ENCODE results near the gene TP53. TPM values are rescaled to one million over a fixed set of nuclear protein-coding genes. Genes with fewer than 3 reads are reported as not detected.

The TP53 gene
- total and polyA plus RNA-seq, 7 experiments from 2014 or later: 30.9 to 226 (median 59.1) TPM

- Histone ChIP-seq H3K27me3 (ENCODE audit: control insufficient read depth in 2 of 2, insufficient read depth in 2 of 2, low read length in 2 of 2) (peaks cover 0 to 21% of the 10 kb centered on the region in 2 donors), H3K4me1 (ENCODE audit: control insufficient read depth in 2 of 2, insufficient read depth in 2 of 2, low read length in 2 of 2) (peaks cover 0 to 7% of the 10 kb centered on the region in 2 donors), H3K4me3 (ENCODE audit: low read length) (no peak overlapping the region), H3K9me3 (ENCODE audit: control insufficient read depth in 2 of 3, low read length in 3 of 3) (no peaks in the 10 kb centered on the region), H3K36me3 (ENCODE audit: control insufficient read depth in 2 of 3, insufficient read depth in 3 of 3, low read length in 3 of 3) (peaks cover 0 to 25% (median 0%) of the 10 kb centered on the region in 3 experiments), H3K27ac (ENCODE audit: low read depth, low read length) (no peak overlapping the region)
- ChIA-PET POLR2A (interaction anchor here (0.6 to 0.7 kb wide), 2 partner anchors 397 to 554 kb away, joined by 3 read pairs; no protein-coding TSS in a partner anchor), CTCF (interaction anchor here (0.7 kb wide), 1 partner anchor 1101 kb away, joined by 3 read pairs; no protein-coding TSS in a partner anchor)
- Mint-ChIP-seq H3K27me3 (peaks cover 32 to 63% (median 41%) of the 10 kb centered on the region in 5 donors), H3K27ac (no peak overlapping the region), H3K4me3 (no peak overlapping the region), H3K4me1 (peaks cover 0 to 22% (median 17%) of the 10 kb centered on the region in 7 donors), H3K9me3 (no peaks in the 10 kb centered on the region), H3K36me3 (peaks cover 5 to 39% (median 17%) of the 10 kb centered on the region in 5 donors)
- no peak for ATAC-seq
- no peak for DNase-seq
- intact Hi-C loops (cut with micrococcal nuclease): no loop called here
These were observed 15.5 kb upstream of the TP53 start for GRCh38 chr17:7702776-7703175.

- no peak for ATAC-seq
- peaks cover 0 to 21% (median 17%) of the 10 kb centered on the region in 7 donors for H3K4me1 Mint-ChIP-seq
- no peak overlapping the region for H3K27ac Mint-ChIP-seq
- H3K27me3 Mint-ChIP-seq: peaks cover 22 to 52% (median 31%) of the 10 kb centered on the region in 5 donors
- Histone ChIP-seq H3K4me1 (ENCODE audit: control insufficient read depth in 2 of 2, insufficient read depth in 2 of 2, low read length in 2 of 2) (peaks cover 0 to 7% of the 10 kb centered on the region in 2 donors), H3K27ac (ENCODE audit: low read depth, low read length) (no peak overlapping the region), H3K36me3 (ENCODE audit: control insufficient read depth in 2 of 3, insufficient read depth in 3 of 3, low read length in 3 of 3) (peaks cover 0 to 25% (median 0%) of the 10 kb centered on the region in 3 experiments), H3K27me3 (ENCODE audit: control insufficient read depth in 2 of 2, insufficient read depth in 2 of 2, low read length in 2 of 2) (peaks cover 0 to 21% of the 10 kb centered on the region in 2 donors), H3K9me3 (ENCODE audit: control insufficient read depth in 2 of 3, low read length in 3 of 3) (no peaks in the 10 kb centered on the region), H3K4me3 (ENCODE audit: low read length) (no peak overlapping the region)
- POLR2A ChIA-PET: no interaction called here
- CTCF ChIA-PET: interaction anchor here (0.9 kb wide), 1 partner anchor 14 kb away, joined by 4 read pairs; the partner anchor contains the start of gene TP53
- intact Hi-C loops (cut with micrococcal nuclease): no loop called here
- no peak for DNase-seq
- H3K4me3 Mint-ChIP-seq: no peak overlapping the region
- peaks cover 7 to 41% (median 20%) of the 10 kb centered on the region in 5 donors for H3K36me3 Mint-ChIP-seq
- no peaks in the 10 kb centered on the region for H3K9me3 Mint-ChIP-seq
These were observed 14.4 kb upstream of the TP53 start for GRCh38 chr17:7701681-7702080.

- DNase-seq: no peak
- peaks cover 0 to 17% (median 13%) of the 10 kb centered on the region in 7 donors for H3K4me1 Mint-ChIP-seq
- H3K4me3 ChIP-seq (ENCODE audit: low read length): no peak overlapping the region
- no peak for ATAC-seq
- H3K4me1 ChIP-seq (ENCODE audit: control insufficient read depth in 2 of 2, insufficient read depth in 2 of 2, low read length in 2 of 2): peaks cover 0 to 7% of the 10 kb centered on the region in 2 donors
- peaks cover 0 to 13% of the 10 kb centered on the region in 2 donors for H3K27me3 ChIP-seq (ENCODE audit: control insufficient read depth in 2 of 2, insufficient read depth in 2 of 2, low read length in 2 of 2)
- CTCF ChIA-PET: interaction anchor here (1.1 kb wide), 1 partner anchor 13 kb away, joined by 5 read pairs; the partner anchor contains the start of gene TP53
- H3K27ac Mint-ChIP-seq: no peak overlapping the region
- H3K36me3 Mint-ChIP-seq: peaks cover 14 to 51% (median 30%) of the 10 kb centered on the region in 5 donors
- no peak overlapping the region for H3K27ac ChIP-seq (ENCODE audit: low read depth, low read length)
- intact Hi-C loops (cut with micrococcal nuclease): no loop called here
- no peak overlapping the region for H3K4me3 Mint-ChIP-seq
- peaks cover 0 to 4% (median 0%) of the 10 kb centered on the region in 11 donors for H3K9me3 Mint-ChIP-seq
- peaks cover 0 to 31% (median 0%) of the 10 kb centered on the region in 3 experiments for H3K36me3 ChIP-seq (ENCODE audit: control insufficient read depth in 2 of 3, insufficient read depth in 3 of 3, low read length in 3 of 3)
- no peaks in the 10 kb centered on the region for H3K9me3 ChIP-seq (ENCODE audit: control insufficient read depth in 2 of 3, low read length in 3 of 3)
- POLR2A ChIA-PET: no interaction called here
- peaks cover 10 to 40% (median 19%) of the 10 kb centered on the region in 5 donors for H3K27me3 Mint-ChIP-seq
These were observed 13.2 kb upstream of the TP53 start for GRCh38 chr17:7700510-7700909.

GRCh38 chr17:7697828-7698588, 10.7 kb upstream of the TP53 start:
- Mint-ChIP-seq H3K4me3 (no peak overlapping the region), H3K9me3 (peaks cover 0 to 4% (median 0%) of the 10 kb centered on the region in 11 donors), H3K27ac (no peak overlapping the region), H3K27me3 (peaks cover 0 to 22% (median 3%) of the 10 kb centered on the region in 5 donors), H3K36me3 (peaks cover 17 to 55% (median 40%) of the 10 kb centered on the region in 5 donors), H3K4me1 (peaks cover 0 to 5% (median 0%) of the 10 kb centered on the region in 7 donors)
- H3K4me1 ChIP-seq (ENCODE audit: control insufficient read depth in 2 of 2, insufficient read depth in 2 of 2, low read length in 2 of 2): no peaks in the 10 kb centered on the region
- H3K9me3 ChIP-seq (ENCODE audit: control insufficient read depth in 2 of 3, low read length in 3 of 3): no peaks in the 10 kb centered on the region
- ATAC-seq (no peak), DNase-seq (no peak)
- H3K36me3 ChIP-seq (ENCODE audit: control insufficient read depth in 2 of 3, insufficient read depth in 3 of 3, low read length in 3 of 3): peaks cover 0 to 38% (median 0%) of the 10 kb centered on the region in 3 experiments
- no peak overlapping the region for H3K27ac ChIP-seq (ENCODE audit: low read depth, low read length)
- ChIA-PET CTCF (no interaction called here), POLR2A (no interaction called here)
- intact Hi-C loops (cut with micrococcal nuclease): no loop called here
- H3K4me3 ChIP-seq (ENCODE audit: low read length): no peak overlapping the region
- H3K27me3 ChIP-seq (ENCODE audit: control insufficient read depth in 2 of 2, insufficient read depth in 2 of 2, low read length in 2 of 2): peaks cover 0 to 3% of the 10 kb centered on the region in 2 donors

DNA sequence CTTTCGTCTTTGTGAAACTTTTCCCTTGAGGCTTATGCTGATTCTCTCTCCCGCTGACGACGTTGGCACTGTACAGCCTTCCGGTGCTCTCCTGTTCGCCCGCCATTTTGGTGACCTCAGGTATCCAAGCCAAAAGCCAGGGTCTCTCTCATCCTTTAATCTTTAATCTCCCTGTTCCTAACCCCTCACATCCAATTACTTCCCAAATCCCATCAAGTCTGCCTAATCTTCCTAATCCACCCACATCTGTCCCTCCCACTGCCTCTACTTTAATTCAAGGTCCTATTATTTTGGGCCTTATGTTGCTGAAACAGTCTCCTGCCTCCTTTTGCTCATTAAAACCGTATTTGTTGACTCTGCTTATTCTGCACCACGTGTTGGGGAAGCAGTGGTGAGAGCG, 8.3 kb upstream of the TP53 start:
- Histone ChIP-seq H3K27ac (ENCODE audit: low read depth, low read length) (no peak overlapping the region), H3K4me1 (ENCODE audit: control insufficient read depth in 2 of 2, insufficient read depth in 2 of 2, low read length in 2 of 2) (no peaks in the 10 kb centered on the region), H3K4me3 (ENCODE audit: low read length) (no peak overlapping the region), H3K9me3 (ENCODE audit: control insufficient read depth in 2 of 3, low read length in 3 of 3) (no peaks in the 10 kb centered on the region), H3K36me3 (ENCODE audit: control insufficient read depth in 2 of 3, insufficient read depth in 3 of 3, low read length in 3 of 3) (peaks cover 0 to 17% (median 0%) of the 10 kb centered on the region in 3 experiments), H3K27me3 (ENCODE audit: control insufficient read depth in 2 of 2, insufficient read depth in 2 of 2, low read length in 2 of 2) (no peaks in the 10 kb centered on the region)
- peaks cover 8 to 39% (median 36%) of the 10 kb centered on the region in 5 donors for H3K36me3 Mint-ChIP-seq
- ChIA-PET POLR2A (no interaction called here), CTCF (no interaction called here)
- H3K27ac Mint-ChIP-seq: no peak overlapping the region
- H3K27me3 Mint-ChIP-seq: peaks cover 0 to 2% (median 0%) of the 10 kb centered on the region in 5 donors
- intact Hi-C loops (cut with micrococcal nuclease): no loop called here
- ATAC-seq (no peak), DNase-seq (no peak)
- H3K4me3 Mint-ChIP-seq: no peak overlapping the region
- H3K4me1 Mint-ChIP-seq: peaks cover 0 to 6% (median 0%) of the 10 kb centered on the region in 7 donors
- peaks cover 0 to 4% (median 0%) of the 10 kb centered on the region in 11 donors for H3K9me3 Mint-ChIP-seq

DNA sequence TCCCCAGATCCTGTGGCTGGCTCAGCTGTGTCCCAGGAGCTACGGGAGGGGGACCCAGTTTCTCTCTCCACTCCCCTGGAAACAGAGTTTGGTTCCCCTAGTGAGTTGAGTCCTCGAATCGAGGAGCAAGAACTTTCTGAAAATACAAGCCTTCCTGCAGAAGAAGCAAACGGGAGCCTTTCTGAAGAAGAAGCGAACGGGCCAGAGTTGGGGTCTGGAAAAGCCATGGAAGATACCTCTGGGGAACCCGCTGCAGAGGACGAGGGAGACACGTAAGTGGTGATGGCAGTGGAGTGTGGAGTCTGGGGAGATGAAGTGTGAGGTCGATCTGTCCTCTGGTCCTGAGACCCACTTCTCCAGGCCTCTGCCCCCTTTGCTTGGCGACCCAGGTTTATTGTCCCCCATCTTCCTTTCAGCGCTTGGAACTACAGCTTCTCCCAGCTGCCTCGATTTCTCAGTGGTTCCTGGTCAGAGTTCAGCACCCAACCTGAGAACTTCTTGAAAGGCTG, 1.6 kb upstream of the TP53 start:
- H3K9me3 ChIP-seq (ENCODE audit: control insufficient read depth in 2 of 3, low read length in 3 of 3): no peaks in the 10 kb centered on the region
- H3K27me3 ChIP-seq (ENCODE audit: control insufficient read depth in 2 of 2, insufficient read depth in 2 of 2, low read length in 2 of 2): no peaks in the 10 kb centered on the region
- Mint-ChIP-seq H3K4me3 (peak overlapping the region; percentile 95 to 99 (median 97)), H3K27ac (peak overlapping the region; percentile 15 to 100 (median 100)), H3K36me3 (peaks cover 3 to 28% (median 14%) of the 10 kb centered on the region in 5 donors), H3K27me3 (no peaks in the 10 kb centered on the region), H3K4me1 (peaks cover 30 to 45% (median 37%) of the 10 kb centered on the region in 7 donors), H3K9me3 (peaks cover 0 to 9% (median 0%) of the 10 kb centered on the region in 11 donors)
- H3K4me1 ChIP-seq (ENCODE audit: control insufficient read depth in 2 of 2, insufficient read depth in 2 of 2, low read length in 2 of 2): peaks cover 27 to 28% of the 10 kb centered on the region in 2 donors
- DNase-seq (no peak), ATAC-seq (no peak)
- intact Hi-C loops (cut with micrococcal nuclease): loop anchor here (1.0 to 10.0 kb wide), 24 partner anchors 28 to 1037 kb away; partner anchors contain the start of genes CTC1 (in 2 of the 2), NAA38 (in 2 of the 2), PFAS (in 2 of the 2) and SAT2 (in 2 of the 2)
- peak overlapping the region; percentile 71 for H3K27ac ChIP-seq (ENCODE audit: low read depth, low read length)
- H3K36me3 ChIP-seq (ENCODE audit: control insufficient read depth in 2 of 3, insufficient read depth in 3 of 3, low read length in 3 of 3): peaks cover 0 to 15% (median 0%) of the 10 kb centered on the region in 3 experiments
- CTCF ChIA-PET: interaction anchor here (0.6 to 3.4 kb wide), 9 partner anchors 12 to 254 kb away, joined by 3 to 25 read pairs (median 8); partner anchors contain the start of genes SAT2 and SOX15
- peak overlapping the region; percentile 94 for H3K4me3 ChIP-seq (ENCODE audit: low read length)
- POLR2A ChIA-PET: interaction anchor here (0.7 to 6.5 kb wide), 12 partner anchors 15 to 285 kb away, joined by 3 to 101 read pairs (median 50); partner anchors contain the start of genes ATP1B2, FXR2, MPDU1 and POLR2A
